Epithelial cell of umbilical artery (primary cell): ENCODE measurements around the gene CDH24. TPM values are rescaled to one million over a fixed set of nuclear protein-coding genes. Genes with fewer than 3 reads are reported as not detected.

ENCODE experiments used
- total RNA-seq: library from RNA; depleted of rRNA; stranded (reverse); fragments of >200 nt; gene quantifications from 2 replicates; pipeline ENCODE4 v1.2.3, GENCODE V29; 2014

The CDH24 gene
- total RNA-seq, result 7.5 and 12.5 TPM in 2 replicates

GRCh38 chr14:23056956-23057756 lies at the start of gene CDH24:
CDH24 (minus strand) TSS chr14:23057520; CDS start chr14:23055733, 1,787 bp downstream.

GRCh38 chr14:23104591-23105347 lies 47.4 kb upstream of the CDH24 start, which contains the start of gene CIROP:
CIROP (minus strand) TSS chr14:23104989; CDS start chr14:23104920, 69 bp downstream.

GRCh38 chr14:23095196-23096108 lies 38.1 kb upstream of the CDH24 start, which contains the start of gene C14orf119:
C14orf119 (plus strand) TSS chr14:23095505; CDS start chr14:23097659, 2,154 bp downstream.

GRCh38 chr14:23094666-23095195 lies 37.4 kb upstream of the CDH24 start, which contains the start of gene ACIN1:
ACIN1 (minus strand) TSS chr14:23095136; CDS start chr14:23095112, 24 bp downstream.

GRCh38 chr14:23042162-23042965 lies 15.0 kb downstream of the CDH24 start, which contains the start of gene PSMB11:
PSMB11 (plus strand) TSS chr14:23042212; CDS start chr14:23042226, 14 bp downstream.

GRCh38 chr14:23034498-23035302 lies 22.6 kb downstream of the CDH24 start, which contains the start of gene PSMB5:
PSMB5 (minus strand) TSS chr14:23034900; CDS start chr14:23034881, 19 bp downstream.

GRCh38 chr14:23009939-23010726 lies 47.2 kb downstream of the CDH24 start, which contains the start of gene C14orf93:
C14orf93 (minus strand) TSS chr14:23010143; CDS start chr14:22999023, 11,120 bp downstream.

Other genes starting within 250 kb of the CDH24 start
- gene SLC7A7, start 242.1 kb downstream of the CDH24 start, total RNA-seq, result 10.1 and 23.3 TPM in 2 replicates
- 87.1 and 108 TPM in 2 replicates for gene MRPL52, start 227.6 kb downstream of the CDH24 start, total RNA-seq
- 251 and 265 TPM in 2 replicates for gene MMP14, start 220.9 kb downstream of the CDH24 start, total RNA-seq
- 37.5 and 40.0 TPM in 2 replicates for gene LRP10, start 185.8 kb downstream of the CDH24 start, total RNA-seq
- gene REM2, start 174.3 kb downstream of the CDH24 start, total RNA-seq, result under 0.01 TPM in 1 of 2 replicates, not detected in the other
- gene RBM23, start 138.4 kb downstream of the CDH24 start, total RNA-seq, result 53.6 and 188 TPM in 2 replicates
- 61.9 and 88.7 TPM in 2 replicates for gene PRMT5, start 128.1 kb downstream of the CDH24 start, total RNA-seq
- gene HAUS4, start 100.4 kb downstream of the CDH24 start, total RNA-seq, result 56.8 and 67.9 TPM in 2 replicates
- 53.6 and 89.1 TPM in 2 replicates for gene AJUBA, start 75.0 kb downstream of the CDH24 start, total RNA-seq
- 4.5 and 5.6 TPM in 2 replicates for gene C14orf93, start 47.4 kb downstream of the CDH24 start, total RNA-seq
- 287 and 492 TPM in 2 replicates for gene PSMB5, start 22.6 kb downstream of the CDH24 start, total RNA-seq
- not detected in 2 replicates for gene PSMB11, start 15.3 kb downstream of the CDH24 start, total RNA-seq
- 57.5 and 65.7 TPM in 2 replicates for gene ACIN1, start 37.6 kb upstream of the CDH24 start, total RNA-seq
- gene C14orf119, start 38.0 kb upstream of the CDH24 start, total RNA-seq, result 48.7 and 60.8 TPM in 2 replicates
- not detected in 2 replicates for gene CIROP, start 47.5 kb upstream of the CDH24 start, total RNA-seq
- not detected in 2 replicates for gene CEBPE, start 61.7 kb upstream of the CDH24 start, total RNA-seq
- gene SLC7A8, start 126.1 kb upstream of the CDH24 start, total RNA-seq, result 0.65 and 1.7 TPM in 2 replicates
- gene RNF212B, start 180.4 kb upstream of the CDH24 start, total RNA-seq, result not detected in 2 replicates
- 2.9 and 4.3 TPM in 2 replicates for gene HOMEZ, start 228.6 kb upstream of the CDH24 start, total RNA-seq
- gene PPP1R3E, start 245.3 kb upstream of the CDH24 start, total RNA-seq, result 0.76 and 0.97 TPM in 2 replicates
- gene BCL2L2, start 249.3 kb upstream of the CDH24 start, total RNA-seq, result 13.4 and 16.9 TPM in 2 replicates